DND-41 (cell line): Measurements from ENCODE around the gene CYP3A4.

Source experiments
- EZH2 ChIP-seq: IDR thresholded peaks from 3 replicates; pipeline ENCODE4 v1.6.1; 2012; ENCODE audit warnings: borderline replicate concordance, low read depth, mild to moderate bottlenecking, moderate library complexity, low read length, inconsistent platforms; ENCODE audit not compliant: severe bottlenecking
- TF ChIP-seq, protein P1 (sequence below): IDR thresholded peaks from 2 replicates; pipeline ENCODE4 v1.5.1; 2012; ENCODE audit warnings: borderline replicate concordance, low read length, moderate library complexity, mild to moderate bottlenecking; ENCODE audit not compliant: poor library complexity, severe bottlenecking; ENCODE audit errors: extremely low read depth

DNA sequence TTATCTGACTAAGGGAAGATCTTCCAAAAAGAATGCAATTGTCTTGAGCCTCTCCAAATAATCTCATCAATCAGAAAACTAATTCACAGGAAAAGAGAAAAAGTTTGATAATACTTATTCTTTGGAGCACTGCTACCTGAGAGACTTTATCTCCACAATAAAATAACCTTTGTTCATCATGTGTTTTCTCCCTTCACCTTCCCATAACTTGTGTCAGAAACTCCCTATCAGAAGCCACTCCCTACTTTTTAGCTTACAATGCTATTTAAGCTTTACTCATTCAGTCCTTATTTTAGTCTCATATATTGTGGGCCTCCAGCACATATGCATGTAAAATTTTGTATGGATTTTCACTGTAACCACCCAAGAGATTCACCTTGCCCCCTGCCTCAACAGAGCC, 44.8 kb upstream of the CYP3A4 start:
- TF ChIP-seq, protein P1, sequence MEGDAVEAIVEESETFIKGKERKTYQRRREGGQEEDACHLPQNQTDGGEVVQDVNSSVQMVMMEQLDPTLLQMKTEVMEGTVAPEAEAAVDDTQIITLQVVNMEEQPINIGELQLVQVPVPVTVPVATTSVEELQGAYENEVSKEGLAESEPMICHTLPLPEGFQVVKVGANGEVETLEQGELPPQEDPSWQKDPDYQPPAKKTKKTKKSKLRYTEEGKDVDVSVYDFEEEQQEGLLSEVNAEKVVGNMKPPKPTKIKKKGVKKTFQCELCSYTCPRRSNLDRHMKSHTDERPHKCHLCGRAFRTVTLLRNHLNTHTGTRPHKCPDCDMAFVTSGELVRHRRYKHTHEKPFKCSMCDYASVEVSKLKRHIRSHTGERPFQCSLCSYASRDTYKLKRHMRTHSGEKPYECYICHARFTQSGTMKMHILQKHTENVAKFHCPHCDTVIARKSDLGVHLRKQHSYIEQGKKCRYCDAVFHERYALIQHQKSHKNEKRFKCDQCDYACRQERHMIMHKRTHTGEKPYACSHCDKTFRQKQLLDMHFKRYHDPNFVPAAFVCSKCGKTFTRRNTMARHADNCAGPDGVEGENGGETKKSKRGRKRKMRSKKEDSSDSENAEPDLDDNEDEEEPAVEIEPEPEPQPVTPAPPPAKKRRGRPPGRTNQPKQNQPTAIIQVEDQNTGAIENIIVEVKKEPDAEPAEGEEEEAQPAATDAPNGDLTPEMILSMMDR: no peak
- no peak for TF ChIP-seq EZH2
